VCaP (cell line): ENCODE measurements around the gene DBP.
A peak's percentile ranks its signal among the peaks of the same experiment; 100 is the strongest.

Experiments used
- H3K27ac ChIP-seq: fragments of 450-650 bp; 2 replicates; pipeline ENCODE4 v1.5.1; 2017
- CTCF ChIP-seq: fragments of 450-650 bp; conservative IDR thresholded peaks from 2 replicates; pipeline ENCODE4 v1.5.1; 2017; ENCODE audit warnings: mild to moderate bottlenecking, moderate library complexity

Gene DBP

GRCh38 chr19:48637948-48638830 lies 1.0 kb upstream of the DBP start:
- H3K27ac ChIP-seq, result peak overlapping the region; percentile 95
- TF ChIP-seq CTCF, result peak; percentile 0; the same call in 1 of the 2 replicates

- H3K27ac ChIP-seq, result peak overlapping the region; percentile 95
- TF ChIP-seq CTCF, result no peak
These were observed 319 bp upstream of the DBP start for GRCh38 chr19:48637449-48637947.

DNA sequence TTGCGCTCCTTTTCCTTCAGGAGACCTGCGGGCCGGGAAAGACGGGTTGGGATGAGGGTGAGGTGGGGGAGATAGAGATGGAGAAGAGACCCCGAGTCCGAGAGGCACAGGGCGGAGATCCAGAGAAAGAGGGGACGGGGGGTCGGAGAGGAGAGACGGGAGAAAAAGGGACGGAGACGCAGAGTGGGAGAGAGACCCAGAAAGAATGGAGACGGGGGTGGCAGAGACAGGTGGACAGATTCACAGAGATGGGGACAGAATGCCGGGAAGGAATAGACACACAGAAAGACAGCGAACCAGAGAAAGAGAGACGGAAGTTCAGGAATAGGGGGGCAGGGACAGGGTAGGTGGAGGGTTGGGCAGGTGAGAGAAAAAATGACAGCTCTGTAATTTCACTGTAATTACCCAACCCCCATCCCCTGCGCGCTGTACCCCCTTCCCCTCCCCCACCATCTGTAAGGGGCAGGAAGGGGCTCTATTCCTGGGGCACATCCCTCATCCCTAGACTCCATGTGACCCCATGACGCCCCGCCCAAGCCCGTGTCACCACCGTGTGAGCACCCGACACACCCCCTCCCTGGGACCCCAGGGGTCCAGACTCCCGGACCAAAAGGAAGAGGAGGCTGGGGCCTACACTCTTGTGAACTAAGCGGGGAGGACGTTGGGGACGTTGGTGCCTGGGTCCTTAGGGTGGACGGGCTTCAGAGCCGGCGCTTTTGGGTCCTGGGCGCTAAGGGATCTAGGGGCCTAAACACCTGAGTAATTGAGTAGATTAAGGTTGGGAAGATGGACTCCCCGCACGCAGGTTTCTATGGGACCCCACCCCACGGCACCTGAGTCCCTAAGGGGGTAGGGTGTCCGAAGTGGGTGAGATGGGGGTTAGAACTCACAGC lies 967 bp downstream of the DBP start:
- no peak for TF ChIP-seq CTCF
- H3K27ac ChIP-seq, result peak overlapping the region; percentile 95

- TF ChIP-seq CTCF, result no peak
- peak overlapping the region; percentile 95 for H3K27ac ChIP-seq
These were observed 1.8 kb downstream of the DBP start for GRCh38 chr19:48635263-48635965.

GRCh38 chr19:48634424-48635262 lies 2.5 kb downstream of the DBP start:
- TF ChIP-seq CTCF, result no peak

DNA sequence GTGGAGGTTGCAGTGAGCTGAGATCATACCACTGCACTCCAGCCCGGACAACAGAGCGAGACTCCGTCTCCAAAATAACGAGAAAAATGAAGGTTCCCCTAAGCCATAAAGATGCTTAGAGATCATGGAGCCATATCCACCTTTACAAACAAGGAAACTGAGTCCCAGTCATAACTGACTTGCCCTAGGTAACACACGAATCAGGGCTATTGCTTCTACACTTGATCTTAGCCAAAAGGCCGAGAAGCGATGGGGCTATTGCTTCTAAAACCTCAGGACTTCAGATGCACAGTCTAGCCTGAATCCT lies 3.2 kb downstream of the DBP start:
- peak overlapping the region; percentile 95 for H3K27ac ChIP-seq
- no peak for TF ChIP-seq CTCF

More at GRCh38 chr19:48634424-48635262, 2.5 kb downstream of the DBP start:
- H3K27ac ChIP-seq, result peak overlapping the region; percentile 95
